B cell (primary cell): ENCODE measurements around the gene ADCY3. TPM values are rescaled to one million over a fixed set of nuclear protein-coding genes. Genes with fewer than 3 reads are reported as not detected.

Source experiments
- ATAC-seq: fragments of 200-7000 bp; cut with Tn5 transposase; one replicate; pipeline ENCODE4 v1.10.0; 2021; ENCODE audit warnings: low read depth, mild to moderate bottlenecking, moderate number of reproducible peaks, moderate library complexity
- CTCF ChIA-PET: fragments of 350-600 bp; sonication (Branson Sonifier 250); formaldehyde crosslinking; loops from one replicate; lab custom pipeline; 2021; ENCODE audit warnings: antibody characterized with exemption, inconsistent platforms; lab: Charles Lee
- POLR2A ChIA-PET: fragments of 350-600 bp; sonication (Branson Sonifier 250); formaldehyde crosslinking; loops from one replicate; lab custom pipeline; 2021; ENCODE audit warnings: antibody characterized with exemption; lab: Charles Lee
- DNase-seq: peaks from one replicate; pipeline ENCODE4 v3.0.0; 2013
- H2AFZ ChIP-seq: 2 replicates; pipeline ENCODE4 v1.6.1; 2012; ENCODE audit warnings: mild to moderate bottlenecking, low read depth, low read length; ENCODE audit not compliant: insufficient read depth, poor library complexity, severe bottlenecking
- H3K27ac ChIP-seq, 2 donors: 1 replicate in 1 of 2; 2 replicates in 1 of 2; pipeline ENCODE4 v1.5.1; 2012 to 2013; ENCODE audit warnings: low read length in 2 of 2, mild to moderate bottlenecking in 2 of 2, moderate library complexity in 1 of 2
- H3K27me3 ChIP-seq, 4 experiments: fragments of 200-600 bp in 1 of 4; sonication (generic) in 1 of 4; replicated peaks in 1 of 4; 1 replicate in 2 of 4; 2 replicates in 2 of 4; pipeline versions ENCODE4 v1.6.1 to v1.7.0; 2013 to 2016; ENCODE audit warnings: low read length in 3 of 4, mild to moderate bottlenecking in 2 of 4, mixed read lengths in 1 of 4, moderate library complexity in 1 of 4; ENCODE audit not compliant: insufficient read depth in 4 of 4, control insufficient read depth in 3 of 4; ENCODE audit errors: control extremely low read depth in 1 of 4
- H3K36me3 ChIP-seq, 2 experiments: replicated peaks in 1 of 2; 1 replicate in 1 of 2; 2 replicates in 1 of 2; pipeline versions ENCODE4 v1.6.1 to v1.7.1; 2013; ENCODE audit warnings: low read length in 1 of 2; ENCODE audit not compliant: insufficient read depth in 2 of 2, control insufficient read depth in 1 of 2; ENCODE audit errors: control extremely low read depth in 1 of 2, extremely low read depth in 1 of 2
- H3K4me1 ChIP-seq, 2 donors: fragments of 200-600 bp in 1 of 2; sonication (generic) in 1 of 2; 1 replicate in 1 of 2; 2 replicates in 1 of 2; pipeline versions ENCODE4 v1.5.1 to v1.6.1; 2013 to 2017; ENCODE audit warnings: low read length in 2 of 2; ENCODE audit not compliant: control insufficient read depth in 2 of 2, insufficient read depth in 2 of 2
- H3K4me2 ChIP-seq: replicated peaks from 2 replicates; pipeline ENCODE3; 2012; ENCODE audit warnings: mild to moderate bottlenecking, low read depth, low read length; ENCODE audit not compliant: poor library complexity, severe bottlenecking
- H3K4me3 ChIP-seq, 5 experiments: fragments of 200-600 bp in 1 of 5; sonication (generic) in 1 of 5; 1 replicate in 3 of 5; 2 replicates in 2 of 5; pipeline versions ENCODE4 v1.5.1 to v1.7.0; 2011 to 2016; ENCODE audit warnings: low read length in 4 of 5, mild to moderate bottlenecking in 4 of 5, low read depth in 2 of 5, control low read depth in 1 of 5, moderate library complexity in 1 of 5; ENCODE audit not compliant: insufficient read depth in 1 of 5; ENCODE audit errors: control extremely low read depth in 1 of 5, extremely low read depth in 1 of 5
- H3K79me2 ChIP-seq: fragments of 200-600 bp; sonication (generic); one replicate; pipeline ENCODE4 v1.6.0; 2016; ENCODE audit warnings: low read length; ENCODE audit not compliant: control insufficient read depth, insufficient read depth
- H3K9ac ChIP-seq: fragments of 200-600 bp; sonication (generic); 2 replicates; pipeline ENCODE4 v1.6.1; 2017; ENCODE audit warnings: mild to moderate bottlenecking, low read length, moderate library complexity
- H3K9me3 ChIP-seq, 3 donors: one replicate each; pipeline versions ENCODE4 v1.6.1 to v1.7.1; 2013; ENCODE audit warnings: low read length in 2 of 3; ENCODE audit not compliant: control insufficient read depth in 2 of 3, insufficient read depth in 1 of 3; ENCODE audit errors: control extremely low read depth in 1 of 3
- H4K20me1 ChIP-seq: 2 replicates; pipeline ENCODE4 v1.6.0; 2012; ENCODE audit warnings: mild to moderate bottlenecking, low read length; ENCODE audit not compliant: insufficient read depth, control insufficient read depth, poor library complexity, severe bottlenecking
- H3K27ac Mint-ChIP-seq: one replicate; pipeline ENCODE4 v1.8.0; 2021; ENCODE audit warnings: mixed read lengths
- H3K27me3 Mint-ChIP-seq: one replicate; pipeline ENCODE4 v1.8.0; 2021; ENCODE audit warnings: mixed read lengths
- H3K4me1 Mint-ChIP-seq: one replicate; pipeline ENCODE4 v1.8.0; 2021; ENCODE audit warnings: mixed read lengths
- H3K4me3 Mint-ChIP-seq: one replicate; pipeline ENCODE4 v1.8.0; 2021; ENCODE audit warnings: mixed read lengths
- H3K9me3 Mint-ChIP-seq: one replicate; pipeline ENCODE4 v1.8.0; 2022; ENCODE audit warnings: mixed read lengths; ENCODE audit not compliant: insufficient read depth
- CTCF ChIP-seq: fragments of 200-600 bp; IDR thresholded peaks from one replicate; pipeline ENCODE4 v1.8.0; 2022; ENCODE audit warnings: antibody characterized with exemption, mild to moderate bottlenecking
- EZH2 ChIP-seq: IDR thresholded peaks from 2 replicates; pipeline ENCODE4 v1.6.1; 2012; ENCODE audit warnings: borderline replicate concordance, low read depth, mild to moderate bottlenecking, moderate library complexity, low read length; ENCODE audit not compliant: insufficient read depth, poor library complexity, severe bottlenecking
- WGBS: methylation state at CpG from one replicate; pipeline ENCODE4 v1.1.5; 2013; ENCODE audit warnings: missing lambda C conversion rate; ENCODE audit not compliant: insufficient coverage; 5-methylcytosine and 5-hydroxymethylcytosine counted together
- intact Hi-C: fragments of 100-400 bp; cut with micrococcal nuclease; formaldehyde crosslinking; loops from one replicate; pipeline ENCODE4 v1.10.0; 2022
- polyA plus RNA-seq: library from polyadenylated mRNA; depleted of rRNA; stranded (reverse); fragments of >200 nt; gene quantifications from 2 replicates; pipeline ENCODE4 v1.2.3, GENCODE V29; 2012
- total RNA-seq, 2 donors: library from RNA; stranded (reverse); fragments of 120-200 nt in 1 of 2; gene quantifications; 1 replicate in 1 of 2; 2 replicates in 1 of 2; pipeline versions ENCODE4 v1.2.3 to v1.2.4, GENCODE V29; 2013 to 2022

Gene ADCY3
- total and polyA plus RNA-seq, 2 donors (not counting 1 experiment from before 2014, with no cell fraction given) = 48.4 to 73.0 TPM

DNA sequence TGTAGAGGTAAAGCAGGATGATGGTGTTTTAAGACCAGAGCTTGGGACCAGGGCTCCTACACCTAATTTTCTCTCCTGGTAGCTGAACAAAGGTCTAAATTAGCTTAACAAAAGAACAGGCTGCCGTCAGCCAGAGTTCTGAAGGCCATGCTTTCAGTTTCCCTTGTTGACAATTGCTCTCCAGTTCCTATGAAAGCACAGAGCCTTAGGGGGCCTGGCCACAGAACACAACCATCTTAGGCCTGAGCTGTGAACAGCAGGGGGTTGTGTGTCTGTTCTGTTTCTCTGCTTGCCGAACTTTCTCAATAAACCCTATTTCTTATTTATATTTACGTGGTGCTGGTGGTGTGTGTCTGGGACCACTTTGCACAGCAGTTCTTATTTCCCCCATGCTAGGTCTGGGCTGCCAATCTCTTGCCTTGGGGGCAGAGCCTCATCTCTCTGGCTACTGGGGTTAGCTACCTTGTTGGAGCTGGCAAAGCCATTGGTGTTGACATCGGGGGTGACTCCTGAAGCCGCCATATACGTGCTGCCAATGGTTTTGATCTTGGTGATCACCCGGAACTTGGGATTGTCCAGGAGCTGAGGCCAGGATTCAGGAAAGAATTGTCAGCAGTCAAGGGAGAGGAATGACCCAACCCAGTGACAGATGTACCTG, 97.9 kb downstream of the ADCY3 start:
- ChIA-PET POLR2A (no interaction called here), CTCF (interaction anchor here (1.1 to 1.3 kb wide), 2 partner anchors 400 to 412 kb away, joined by 4 to 7 read pairs; no protein-coding TSS in a partner anchor)
- DNase-seq (no peak), ATAC-seq (no peak)
- Histone ChIP-seq H3K36me3 (peaks cover 1 to 32% of the 10 kb centered on the region in 2 experiments), H3K9me3 (no peaks in the 10 kb centered on the region), H3K4me3 (no peak overlapping the region), H2AFZ (no peak overlapping the region), H3K27me3 (no peaks in the 10 kb centered on the region), H3K27ac (no peak overlapping the region), H3K9ac (no peak overlapping the region), H3K4me2 (no peak overlapping the region), H4K20me1 (no peaks in the 10 kb centered on the region), H3K79me2 (no peaks in the 10 kb centered on the region), H3K4me1 (peaks cover 0 to under 1% of the 10 kb centered on the region in 2 donors)
- Mint-ChIP-seq H3K27me3 (no peaks in the 10 kb centered on the region), H3K4me1 (peaks cover 2% of the 10 kb centered on the region), H3K27ac (no peak overlapping the region), H3K9me3 (no peaks in the 10 kb centered on the region), H3K4me3 (no peak overlapping the region)
- intact Hi-C loops = no loop called here
- no peak for TF ChIP-seq CTCF
- TF ChIP-seq EZH2 = no peak
- 100% methylated on average over 4 of the region's 7 CpGs for WGBS

DNA sequence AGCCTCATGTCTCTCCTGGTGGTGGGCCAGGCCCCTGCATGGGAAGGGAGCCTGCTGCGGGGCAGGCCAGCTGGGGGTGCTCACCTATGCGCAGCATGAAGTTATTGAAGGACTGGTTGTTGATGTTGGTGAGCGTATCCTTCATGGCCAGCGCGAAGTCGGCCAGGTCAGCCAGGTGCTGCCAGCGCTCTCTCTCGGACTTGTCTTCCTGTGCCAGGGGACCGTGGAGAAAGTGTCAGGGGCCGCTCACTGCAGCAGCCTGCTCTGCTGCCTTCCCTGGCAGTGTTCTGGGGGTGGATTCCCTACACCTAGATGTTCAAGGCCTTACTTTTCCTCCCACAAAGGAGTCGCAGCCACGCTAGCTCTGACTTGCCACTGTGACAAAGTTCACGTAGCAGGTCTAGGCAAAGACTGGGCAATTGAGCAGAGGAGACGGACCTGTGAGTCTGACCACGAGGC, 98.6 kb downstream of the ADCY3 start:
- no peaks in the 10 kb centered on the region for H3K27me3 Mint-ChIP-seq
- no peaks in the 10 kb centered on the region for H3K9me3 Mint-ChIP-seq
- Histone ChIP-seq H3K79me2 (no peaks in the 10 kb centered on the region), H3K27me3 (no peaks in the 10 kb centered on the region), H3K4me1 (no peaks in the 10 kb centered on the region), H3K36me3 (peaks cover 0 to 37% of the 10 kb centered on the region in 2 experiments), H2AFZ (no peak overlapping the region), H3K4me3 (no peak overlapping the region), H3K9ac (no peak overlapping the region), H3K4me2 (no peak overlapping the region), H3K9me3 (no peaks in the 10 kb centered on the region), H3K27ac (no peak overlapping the region), H4K20me1 (no peaks in the 10 kb centered on the region)
- H3K4me3 Mint-ChIP-seq = no peak overlapping the region
- POLR2A ChIA-PET = no interaction called here
- no peak for TF ChIP-seq EZH2
- TF ChIP-seq CTCF = no peak
- intact Hi-C loops = no loop called here
- DNase-seq (no peak), ATAC-seq (no peak)
- 95% methylated on average over 15 of the region's 15 CpGs for WGBS
- CTCF ChIA-PET = interaction anchor here (0.9 to 1.1 kb wide), 2 partner anchors 411 to 994 kb away, joined by 3 to 7 read pairs; no protein-coding TSS in a partner anchor
- H3K27ac Mint-ChIP-seq = no peak overlapping the region
- peaks cover 2% of the 10 kb centered on the region for H3K4me1 Mint-ChIP-seq
